Measurements from ENCODE around the gene PLA2G4F. TPM values are rescaled to one million over a fixed set of nuclear protein-coding genes. Genes with fewer than 3 reads are reported as not detected.
A peak's percentile ranks its signal among the peaks of the same experiment; 100 is the strongest.

PLA2G4F gene
- polyA plus RNA-seq, 1 of the 3 experiments (the other 2 are of a cell fraction) = not detected

DNA sequence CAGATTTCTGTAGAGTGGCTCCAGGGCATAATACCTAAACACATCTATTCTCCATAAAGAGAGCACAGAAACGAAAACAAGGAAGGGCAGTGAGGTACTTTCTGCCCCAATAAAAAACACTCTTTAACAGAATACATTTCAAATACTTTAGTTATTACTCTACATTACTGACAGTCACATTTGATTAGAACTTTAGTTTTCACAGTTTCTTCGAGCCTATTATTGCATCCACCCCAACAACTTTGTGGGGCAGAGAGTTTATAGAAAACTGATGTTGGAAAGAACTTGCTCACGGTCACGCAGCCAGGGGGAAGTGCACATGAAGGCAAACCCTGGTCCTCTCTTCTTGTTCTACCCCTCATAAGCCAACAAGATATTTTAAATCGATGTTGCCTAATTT is 42.7 kb upstream of the PLA2G4F start (continued):
- TF ChIP-seq RXRA (IDR thresholded peaks at IDR 0.05; ENCODE audit: borderline replicate concordance, low read depth) (no peak), FOXJ3 (CRISPR knock-in tag; IDR thresholded peaks at IDR 0.05) (no peak)

DNA sequence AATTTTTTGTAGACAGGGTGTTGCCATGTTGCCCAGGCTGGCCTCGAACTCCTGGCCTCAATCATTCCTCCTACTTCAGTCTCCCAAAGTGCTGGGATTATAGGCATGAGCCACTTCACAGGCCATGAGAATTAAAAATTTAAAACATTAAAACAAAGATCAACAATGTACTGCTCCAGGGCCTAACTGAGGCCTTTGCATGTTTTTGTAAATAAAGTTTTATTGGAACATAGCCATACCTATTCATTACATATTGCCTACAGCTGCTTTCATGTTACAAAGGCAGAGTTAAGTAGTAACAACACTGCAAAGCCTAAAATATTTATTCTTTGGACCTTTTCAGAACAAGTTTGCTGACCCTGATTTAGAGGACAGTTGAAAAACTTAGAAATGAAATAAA is 42.1 kb upstream of the PLA2G4F start:
- 0 out of 2 replicates have a peak, but pooled peaks cover 9% of the 10 kb centered on the region for H4K20me1 ChIP-seq (ENCODE audit: insufficient read depth)
- DNase-seq = no peak
- H3K36me3 ChIP-seq (replicated peaks in 1 of 2; ENCODE audit: control insufficient read depth in 1 of 2, insufficient read depth in 2 of 2, low read length in 1 of 2) = peaks cover 29 to 32% of the 10 kb centered on the region in 2 experiments
- H3K27me3 ChIP-seq (ENCODE audit: insufficient read depth) = no peaks in the 10 kb centered on the region
- no peak overlapping the region for H2AFZ ChIP-seq (ENCODE audit: low read depth)
- no peak overlapping the region for H3K4me3 ChIP-seq (ENCODE audit: low read depth in 2 of 2, low read length in 1 of 2)
- 91% methylated on average over 1 of the region's 1 CpG for WGBS (ENCODE audit: low lambda C conversion rate)
- no peaks in the 10 kb centered on the region for H3K9me3 ChIP-seq
- H3K4me1 ChIP-seq (ENCODE audit: control insufficient read depth in 1 of 2, insufficient read depth in 2 of 2, low read depth in 1 of 2, low read length in 1 of 2) = no peaks in the 10 kb centered on the region
- H3F3A ChIP-seq (replicated peaks; ENCODE audit: insufficient read depth) = peaks cover 6% of the 10 kb centered on the region
- ChIA-PET CTCF (no interaction called here), POLR2A (no interaction called here)
- no peaks in the 10 kb centered on the region for H3K9me2 ChIP-seq
- H3K9ac ChIP-seq = no peak overlapping the region
- no peak overlapping the region for H3K4me2 ChIP-seq
- peak overlapping the region in 1 of 2 experiments; percentile 18; a peak in 1 of 4 replicates for H3K27ac ChIP-seq (ENCODE audit: low read depth in 2 of 2, low read length in 1 of 2)
- TF ChIP-seq SMC3 (IDR thresholded peaks at IDR 0.05; ENCODE audit: low read depth, low read length) = no peak
- TF ChIP-seq, protein P1, sequence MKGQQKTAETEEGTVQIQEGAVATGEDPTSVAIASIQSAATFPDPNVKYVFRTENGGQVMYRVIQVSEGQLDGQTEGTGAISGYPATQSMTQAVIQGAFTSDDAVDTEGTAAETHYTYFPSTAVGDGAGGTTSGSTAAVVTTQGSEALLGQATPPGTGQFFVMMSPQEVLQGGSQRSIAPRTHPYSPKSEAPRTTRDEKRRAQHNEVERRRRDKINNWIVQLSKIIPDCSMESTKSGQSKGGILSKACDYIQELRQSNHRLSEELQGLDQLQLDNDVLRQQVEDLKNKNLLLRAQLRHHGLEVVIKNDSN (IDR thresholded peaks at IDR 0.05; ENCODE audit: borderline replicate concordance, low read depth) = no peak
- TF ChIP-seq, protein P2, sequence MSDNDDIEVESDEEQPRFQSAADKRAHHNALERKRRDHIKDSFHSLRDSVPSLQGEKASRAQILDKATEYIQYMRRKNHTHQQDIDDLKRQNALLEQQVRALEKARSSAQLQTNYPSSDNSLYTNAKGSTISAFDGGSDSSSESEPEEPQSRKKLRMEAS (IDR thresholded peaks at IDR 0.05; ENCODE audit: low read depth) = no peak
- TF ChIP-seq TEAD4 (IDR thresholded peaks at IDR 0.05; ENCODE audit: borderline replicate concordance, insufficient read depth) = no peak
- TF ChIP-seq CHD2 (IDR thresholded peaks at IDR 0.05; ENCODE audit: low read length, partially characterized antibody) = no peak
- no peak for TF ChIP-seq TAF1 (IDR thresholded peaks at IDR 0.05; ENCODE audit: borderline replicate concordance, low read depth, low read length)
- no peak for TF ChIP-seq TCF12 (IDR thresholded peaks at IDR 0.05)
- TF ChIP-seq, protein P3, sequence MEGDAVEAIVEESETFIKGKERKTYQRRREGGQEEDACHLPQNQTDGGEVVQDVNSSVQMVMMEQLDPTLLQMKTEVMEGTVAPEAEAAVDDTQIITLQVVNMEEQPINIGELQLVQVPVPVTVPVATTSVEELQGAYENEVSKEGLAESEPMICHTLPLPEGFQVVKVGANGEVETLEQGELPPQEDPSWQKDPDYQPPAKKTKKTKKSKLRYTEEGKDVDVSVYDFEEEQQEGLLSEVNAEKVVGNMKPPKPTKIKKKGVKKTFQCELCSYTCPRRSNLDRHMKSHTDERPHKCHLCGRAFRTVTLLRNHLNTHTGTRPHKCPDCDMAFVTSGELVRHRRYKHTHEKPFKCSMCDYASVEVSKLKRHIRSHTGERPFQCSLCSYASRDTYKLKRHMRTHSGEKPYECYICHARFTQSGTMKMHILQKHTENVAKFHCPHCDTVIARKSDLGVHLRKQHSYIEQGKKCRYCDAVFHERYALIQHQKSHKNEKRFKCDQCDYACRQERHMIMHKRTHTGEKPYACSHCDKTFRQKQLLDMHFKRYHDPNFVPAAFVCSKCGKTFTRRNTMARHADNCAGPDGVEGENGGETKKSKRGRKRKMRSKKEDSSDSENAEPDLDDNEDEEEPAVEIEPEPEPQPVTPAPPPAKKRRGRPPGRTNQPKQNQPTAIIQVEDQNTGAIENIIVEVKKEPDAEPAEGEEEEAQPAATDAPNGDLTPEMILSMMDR (IDR thresholded peaks at IDR 0.05) = no peak
- TF ChIP-seq FOXM1 (IDR thresholded peaks at IDR 0.05; ENCODE audit: low read depth) = no peak
- no peak for TF ChIP-seq GATA2 (CRISPR knock-in tag; IDR thresholded peaks at IDR 0.05)
- TF ChIP-seq EP300 (IDR thresholded peaks at IDR 0.05; ENCODE audit: borderline replicate concordance in 1 of 2, low read depth in 1 of 2, low read length in 1 of 2) = no peak
- no peak for TF ChIP-seq FOXJ3 (CRISPR knock-in tag; IDR thresholded peaks at IDR 0.05)
- no peak for TF ChIP-seq JUND (IDR thresholded peaks at IDR 0.05)
- TF ChIP-seq NFIC (IDR thresholded peaks at IDR 0.05; ENCODE audit: borderline replicate concordance) = no peak
- H3K79me2 ChIP-seq (ENCODE audit: insufficient read depth) = peaks cover 79% of the 10 kb centered on the region
